Measurements from ENCODE around the gene VPS13A.
A peak's percentile ranks its signal among the peaks of the same experiment; 100 is the strongest.

Gene VPS13A

GRCh38 chr9:77435688-77436087, 258.4 kb downstream of the VPS13A start:
- Histone ChIP-seq H3K36me3 (ENCODE audit: control insufficient read depth in 2 of 2, insufficient read depth in 1 of 2, low read length in 2 of 2) (no peaks in the 10 kb centered on the region), H3K4me3 (ENCODE audit: low read depth, low read length) (no peak overlapping the region), H3K4me1 (ENCODE audit: control insufficient read depth, insufficient read depth, low read length) (no peaks in the 10 kb centered on the region), H3K9me3 (ENCODE audit: control insufficient read depth, insufficient read depth, low read depth, low read length) (no peaks in the 10 kb centered on the region), H3K27ac (ENCODE audit: extremely low read depth, low read depth, low read length) (no peak overlapping the region)
- TF ChIP-seq ZNF664 (tag by site-specific recombination; IDR thresholded peaks at IDR 0.05) (peak; percentile 66; the same call in 1 of the 2 replicates), ZSCAN18 (tag by site-specific recombination; IDR thresholded peaks at IDR 0.05) (no peak)
- CTCF ChIA-PET = interaction anchor here (1.0 to 2.4 kb wide), 3 partner anchors 21 to 599 kb away, joined by 8 to 18 read pairs (median 10); no protein-coding TSS in a partner anchor
- POLR2A ChIA-PET = no interaction called here

- Histone ChIP-seq H3K9me3 (ENCODE audit: control insufficient read depth, insufficient read depth, low read depth, low read length) (no peaks in the 10 kb centered on the region), H3K4me3 (ENCODE audit: low read depth, low read length) (no peak overlapping the region), H3K36me3 (ENCODE audit: control insufficient read depth in 2 of 2, insufficient read depth in 1 of 2, low read length in 2 of 2) (no peaks in the 10 kb centered on the region), H3K27ac (ENCODE audit: extremely low read depth, low read depth, low read length) (no peak overlapping the region), H3K4me1 (ENCODE audit: control insufficient read depth, insufficient read depth, low read length) (no peaks in the 10 kb centered on the region)
- no peak for TF ChIP-seq YY2 (tag by site-specific recombination; IDR thresholded peaks at IDR 0.05)
- TF ChIP-seq ZNF639 (tag by site-specific recombination; IDR thresholded peaks at IDR 0.05) = no peak
- TF ChIP-seq SCRT1 (tag by site-specific recombination; IDR thresholded peaks at IDR 0.05; ENCODE audit: borderline replicate concordance) = 0 out of 2 replicates have a peak, but pooled peaks have one; percentile 10
- TF ChIP-seq SCRT2 (tag by site-specific recombination; IDR thresholded peaks at IDR 0.05) = peak; percentile 73
- no peak for TF ChIP-seq ZNF324 (tag by site-specific recombination; IDR thresholded peaks at IDR 0.05)
- no peak for TF ChIP-seq ZNF16 (tag by site-specific recombination; IDR thresholded peaks at IDR 0.05; ENCODE audit: low read depth)
- no peak for TF ChIP-seq HOXD13 (CRISPR knock-in tag; IDR thresholded peaks at IDR 0.05; ENCODE audit: borderline replicate concordance)
- TF ChIP-seq ZNF677 (tag by site-specific recombination; IDR thresholded peaks at IDR 0.05) = no peak
- ChIA-PET CTCF (interaction anchor here (0.6 kb wide), 1 partner anchor 826 kb away, joined by 3 read pairs; no protein-coding TSS in a partner anchor), POLR2A (no interaction called here)
Observed at GRCh38 chr9:77438653-77439052, 261.3 kb downstream of the VPS13A start.

GRCh38 chr9:77440057-77440456, 262.7 kb downstream of the VPS13A start:
- no peaks in the 10 kb centered on the region for H3K4me1 ChIP-seq (ENCODE audit: control insufficient read depth, insufficient read depth, low read length)
- H3K9me3 ChIP-seq (ENCODE audit: control insufficient read depth, insufficient read depth, low read depth, low read length) = no peaks in the 10 kb centered on the region
- ChIA-PET CTCF (interaction anchor here (6.8 kb wide), 1 partner anchor 16 kb away, joined by 97 read pairs; no protein-coding TSS in a partner anchor), POLR2A (no interaction called here)
- H3K27ac ChIP-seq (ENCODE audit: extremely low read depth, low read depth, low read length) = no peak overlapping the region
- no peaks in the 10 kb centered on the region for H3K36me3 ChIP-seq (ENCODE audit: control insufficient read depth in 2 of 2, insufficient read depth in 1 of 2, low read length in 2 of 2)
- no peak overlapping the region for H3K4me3 ChIP-seq (ENCODE audit: low read depth, low read length)
- TF ChIP-seq YY2 (tag by site-specific recombination; IDR thresholded peaks at IDR 0.05) (no peak), MYNN (tag by site-specific recombination; IDR thresholded peaks at IDR 0.05; ENCODE audit: borderline replicate concordance) (no peak), GLIS2 (tag by site-specific recombination; IDR thresholded peaks at IDR 0.05) (no peak), INSM2 (tag by site-specific recombination; IDR thresholded peaks at IDR 0.05) (no peak), ZSCAN5A (tag by site-specific recombination; IDR thresholded peaks at IDR 0.05) (no peak), ZNF692 (tag by site-specific recombination; IDR thresholded peaks at IDR 0.05) (0 out of 2 replicates have a peak, but pooled peaks have one; percentile 29), HIC1 (tag by site-specific recombination; IDR thresholded peaks at IDR 0.05) (peak; percentile 56; the same call in 1 of the 2 replicates), ZNF830 (tag by site-specific recombination; IDR thresholded peaks at IDR 0.05; ENCODE audit: low read depth) (no peak), ZNF501 (tag by site-specific recombination; IDR thresholded peaks at IDR 0.05) (no peak), ZNF561 (tag by site-specific recombination; IDR thresholded peaks at IDR 0.05; ENCODE audit: borderline replicate concordance) (0 out of 2 replicates have a peak, but pooled peaks have one; percentile 64), ZBTB8A (tag by site-specific recombination; IDR thresholded peaks at IDR 0.05) (peak; percentile 51), ZNF391 (tag by site-specific recombination; IDR thresholded peaks at IDR 0.05; ENCODE audit: borderline replicate concordance, low read depth) (no peak), MZF1 (tag by site-specific recombination; IDR thresholded peaks at IDR 0.05; ENCODE audit: borderline replicate concordance) (no peak)

All from HEK293 (cell line).